Lower leg skin (tissue), 3 donors: Measurements from ENCODE around the gene APOBEC4.

Source experiments
- CTCF ChIP-seq, 3 donors: fragments of 450-650 bp; IDR thresholded peaks; one replicate each; pipeline ENCODE4 v1.5.1; 2016; ENCODE audit warnings: antibody characterized with exemption in 3 of 3, mild to moderate bottlenecking in 3 of 3, moderate library complexity in 2 of 3
- POLR2A ChIP-seq, 2 donors: fragments of 450-650 bp; IDR thresholded peaks; one replicate each; pipeline ENCODE4 v1.6.1; 2016 to 2017; ENCODE audit warnings: antibody characterized with exemption in 2 of 2, mild to moderate bottlenecking in 1 of 2, moderate library complexity in 1 of 2

- TF ChIP-seq CTCF (IDR thresholded peaks at IDR 0.05) = no peak
- TF ChIP-seq POLR2A (IDR thresholded peaks at IDR 0.05) = no peak
Measured at GRCh38 chr1:183633676-183634343, 19.3 kb downstream of the APOBEC4 start.
